C4-2B (cell line): Measurements from ENCODE around the gene RCSD1.

Experiments used
- ZFX ChIP-seq: fragments of 450-650 bp; IDR thresholded peaks from 2 replicates; pipeline ENCODE4 v1.6.1; 2017
- TF ChIP-seq, protein P1 (sequence below): fragments of 450-650 bp; conservative IDR thresholded peaks from 2 replicates; pipeline ENCODE4 v1.5.1; 2017; ENCODE audit warnings: mild to moderate bottlenecking

- TF ChIP-seq, protein P1, sequence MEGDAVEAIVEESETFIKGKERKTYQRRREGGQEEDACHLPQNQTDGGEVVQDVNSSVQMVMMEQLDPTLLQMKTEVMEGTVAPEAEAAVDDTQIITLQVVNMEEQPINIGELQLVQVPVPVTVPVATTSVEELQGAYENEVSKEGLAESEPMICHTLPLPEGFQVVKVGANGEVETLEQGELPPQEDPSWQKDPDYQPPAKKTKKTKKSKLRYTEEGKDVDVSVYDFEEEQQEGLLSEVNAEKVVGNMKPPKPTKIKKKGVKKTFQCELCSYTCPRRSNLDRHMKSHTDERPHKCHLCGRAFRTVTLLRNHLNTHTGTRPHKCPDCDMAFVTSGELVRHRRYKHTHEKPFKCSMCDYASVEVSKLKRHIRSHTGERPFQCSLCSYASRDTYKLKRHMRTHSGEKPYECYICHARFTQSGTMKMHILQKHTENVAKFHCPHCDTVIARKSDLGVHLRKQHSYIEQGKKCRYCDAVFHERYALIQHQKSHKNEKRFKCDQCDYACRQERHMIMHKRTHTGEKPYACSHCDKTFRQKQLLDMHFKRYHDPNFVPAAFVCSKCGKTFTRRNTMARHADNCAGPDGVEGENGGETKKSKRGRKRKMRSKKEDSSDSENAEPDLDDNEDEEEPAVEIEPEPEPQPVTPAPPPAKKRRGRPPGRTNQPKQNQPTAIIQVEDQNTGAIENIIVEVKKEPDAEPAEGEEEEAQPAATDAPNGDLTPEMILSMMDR: no peak
- no peak for TF ChIP-seq ZFX
Measured at GRCh38 chr1:167737169-167737568, 107.1 kb downstream of the RCSD1 start.
